Fibroblast of gingiva (primary cell): ENCODE measurements around the gene TRPC4.
A peak's percentile ranks its signal among the peaks of the same experiment; 100 is the strongest.

Experiments
- DNase-seq: peaks from one replicate; pipeline ENCODE4 v3.0.0-alpha.2; 2011; ENCODE audit warnings: low read depth

The TRPC4 gene

DNA sequence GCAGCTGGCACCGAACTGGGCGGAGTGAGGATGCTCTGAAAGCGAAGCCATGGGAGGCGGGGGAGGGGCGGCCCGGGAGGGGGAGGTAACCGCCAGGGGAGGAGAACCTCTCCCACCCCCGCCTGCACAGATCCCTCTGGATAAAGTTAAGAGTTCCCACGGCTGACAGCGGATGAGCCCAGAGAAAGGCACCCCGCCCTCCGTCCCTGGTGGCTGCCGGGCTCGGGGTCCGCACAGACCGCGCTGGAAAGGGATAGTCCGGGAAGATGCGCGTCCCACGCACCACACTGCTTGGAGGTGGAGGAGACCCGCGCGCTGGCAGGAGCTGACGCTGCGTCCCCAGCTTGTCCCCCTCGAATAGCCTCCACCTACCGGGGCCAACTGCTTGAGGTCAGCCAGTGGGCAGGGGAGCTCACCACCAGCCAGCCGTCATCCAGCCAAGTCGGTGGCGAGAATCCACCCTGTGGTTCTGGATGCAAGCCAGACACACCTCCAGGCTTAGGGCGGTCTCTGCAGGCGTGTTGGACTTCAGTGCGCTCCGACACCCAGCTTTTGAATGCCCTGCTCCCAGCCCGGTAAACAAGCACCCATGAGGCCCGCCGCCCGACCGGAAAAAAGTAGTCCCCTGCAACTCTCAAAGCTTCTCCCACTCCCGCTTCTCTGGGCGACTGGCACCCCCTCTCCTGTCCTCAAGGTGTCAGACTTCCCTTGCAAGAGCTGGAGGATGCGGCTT, at the start of gene TRPC4:
TSS of gene TRPC4 (minus strand) at position 17 of the 733 bp plus-strand sequence. CDS start 86,439 bp downstream, outside the sequence.
- peak; percentile 26 for DNase-seq

DNA sequence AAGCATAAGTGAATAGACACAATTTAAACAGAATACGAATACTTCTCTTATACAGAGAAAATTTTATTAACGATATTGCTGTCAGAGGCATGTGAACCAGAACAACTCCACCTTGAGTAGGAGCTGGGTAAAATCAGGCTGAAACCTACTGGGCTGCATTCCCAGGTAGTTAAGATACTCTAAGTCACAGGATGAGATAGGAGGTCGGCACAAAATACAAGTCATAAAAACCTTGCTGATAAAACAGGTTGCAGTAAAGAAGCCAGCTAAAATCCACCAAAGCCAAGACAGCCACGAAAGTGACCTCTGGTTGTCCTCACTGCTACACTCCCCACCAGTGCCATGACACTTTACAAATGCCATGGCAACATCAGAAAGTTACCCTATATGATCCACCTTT, 49.2 kb upstream of the TRPC4 start:
- DNase-seq = no peak

DNA sequence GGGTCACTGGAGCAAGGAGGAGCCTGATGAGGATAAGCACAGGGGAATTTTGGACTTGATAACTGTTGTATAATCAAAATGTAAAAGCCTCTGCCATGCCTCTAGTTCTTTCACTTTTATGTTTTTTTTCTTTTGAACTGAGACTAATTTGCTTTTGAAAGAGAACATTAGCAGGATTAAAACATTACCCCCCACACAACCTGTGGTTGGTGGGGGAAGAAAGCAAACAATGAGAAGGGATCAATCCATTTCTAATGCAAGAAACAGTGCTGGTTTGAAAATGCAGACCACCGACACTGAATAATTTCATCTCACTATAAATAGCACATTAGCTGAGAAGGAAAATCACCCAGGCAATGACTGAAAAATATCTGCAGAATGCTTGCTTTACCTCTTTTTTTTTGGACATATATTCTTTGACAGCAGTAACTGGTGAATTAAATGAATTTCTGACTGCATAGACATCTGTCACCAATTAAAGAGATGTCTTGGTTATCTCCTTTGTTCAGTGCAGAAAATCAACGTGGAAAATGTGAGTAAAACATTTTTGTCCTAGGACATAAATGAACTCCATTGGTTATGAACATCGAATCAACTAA, 48.6 kb upstream of the TRPC4 start:
- DNase-seq = no peak

DNA sequence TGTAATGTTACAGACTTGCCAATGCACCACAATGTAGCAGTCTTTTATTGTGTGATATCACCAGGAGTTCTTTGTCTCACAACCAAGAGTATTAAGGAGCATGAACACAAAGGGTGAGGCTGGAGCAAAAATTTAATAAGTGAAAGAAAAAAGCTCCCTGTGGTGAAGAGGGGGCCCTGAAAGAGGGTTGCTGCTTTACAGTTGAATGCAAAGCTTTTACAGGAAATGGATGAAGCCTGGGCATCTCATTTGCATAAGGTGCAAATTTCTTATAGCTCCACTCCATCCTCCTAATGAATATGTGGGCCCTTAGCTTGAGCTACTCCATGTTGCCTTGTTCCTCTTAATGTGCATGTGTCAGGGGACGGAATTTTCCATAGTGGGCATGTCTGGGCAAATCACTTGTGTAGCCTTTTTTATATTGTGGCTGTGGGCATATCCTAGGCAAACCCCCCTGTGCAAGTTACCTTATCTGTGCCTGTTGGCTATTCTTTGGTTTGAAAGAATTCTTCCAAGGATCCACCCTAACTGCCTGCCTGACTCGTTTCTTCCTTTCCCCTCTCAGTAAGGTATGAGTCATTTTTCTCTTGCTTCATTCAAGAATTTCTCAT, 45.3 kb upstream of the TRPC4 start:
- DNase-seq = no peak

- DNase-seq = no peak
Measured at GRCh38 chr13:37910790-37911189, 41.2 kb upstream of the TRPC4 start.

GRCh38 chr13:37906880-37907279, 37.3 kb upstream of the TRPC4 start:
- no peak for DNase-seq

GRCh38 chr13:37905736-37906135, 36.2 kb upstream of the TRPC4 start:
- DNase-seq = no peak

DNA sequence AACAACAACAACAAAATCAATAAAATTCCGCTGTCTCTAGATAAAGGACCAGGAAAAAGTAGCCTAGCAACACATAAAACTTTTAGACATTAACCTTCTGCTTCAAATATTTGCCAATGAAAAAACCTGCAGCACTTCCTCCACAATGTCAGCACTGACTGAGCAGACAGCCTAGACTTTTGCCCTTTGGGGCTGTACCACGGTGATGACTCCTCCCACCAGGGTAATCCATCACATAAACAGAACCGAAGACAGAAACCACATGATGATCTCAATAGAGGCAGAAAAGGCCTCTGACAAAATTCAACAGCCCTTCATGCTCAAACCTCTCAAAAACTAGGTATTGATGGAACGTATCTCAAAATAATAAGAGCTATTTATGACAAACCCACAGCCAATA, 30.2 kb upstream of the TRPC4 start:
- no peak for DNase-seq

DNA sequence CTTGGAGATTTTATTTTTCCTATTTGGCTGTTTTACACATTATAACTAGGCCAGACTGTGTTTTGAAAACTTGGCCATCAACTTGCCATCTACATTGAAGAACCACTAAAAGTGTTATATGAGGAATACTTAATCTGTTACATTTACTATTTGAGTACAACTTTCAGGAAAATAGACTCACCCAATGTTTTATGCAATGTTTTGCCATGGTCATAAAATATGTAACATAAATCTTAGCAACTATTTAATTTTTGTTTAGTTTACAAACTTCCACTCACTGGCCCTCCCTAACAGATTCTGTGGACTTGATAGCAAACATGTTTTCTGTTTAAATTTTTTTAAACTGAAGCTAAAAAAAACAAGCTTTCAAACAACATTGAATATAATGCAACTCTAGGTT, 23.7 kb upstream of the TRPC4 start:
- no peak for DNase-seq

GRCh38 chr13:37889820-37890219, 20.2 kb upstream of the TRPC4 start:
- no peak for DNase-seq

DNA sequence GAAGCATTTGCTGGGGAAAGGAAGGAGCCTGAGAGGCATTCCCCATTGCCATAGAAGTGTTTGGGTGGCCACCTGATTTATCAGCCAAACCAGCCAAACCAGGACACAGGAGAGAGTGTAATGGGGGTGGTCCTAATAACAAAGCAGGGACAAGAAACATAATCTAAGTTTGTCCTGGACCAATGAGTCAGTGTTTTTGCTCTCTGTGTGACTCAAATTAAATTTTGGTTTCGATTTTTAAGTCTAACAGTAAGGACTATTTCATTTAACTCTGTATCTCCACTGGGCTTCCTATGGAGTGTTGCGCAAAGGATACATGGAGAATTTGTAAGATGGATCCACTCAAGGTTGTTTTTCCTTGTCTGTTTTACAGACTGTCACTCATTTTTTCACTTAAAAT, 19.5 kb upstream of the TRPC4 start:
- DNase-seq = no peak

DNA sequence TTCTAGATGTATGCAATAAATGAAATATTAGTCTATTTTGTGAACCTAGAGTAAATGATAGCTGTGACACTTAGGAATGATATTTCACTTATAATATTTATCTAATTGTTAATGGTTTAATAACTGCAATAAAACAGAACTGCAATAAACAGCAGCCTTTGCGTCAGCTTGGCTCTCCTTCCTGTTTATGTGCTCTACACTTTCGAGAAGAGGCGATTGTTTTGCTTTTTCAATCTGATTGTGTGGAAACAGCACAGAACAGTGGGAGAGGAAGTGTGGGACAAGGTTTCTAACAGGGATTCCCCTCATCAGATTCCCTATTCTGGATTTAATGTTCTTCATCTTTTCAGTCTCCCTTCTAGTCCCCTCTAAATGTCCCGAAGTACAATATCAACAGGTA, 17.3 kb upstream of the TRPC4 start:
- DNase-seq = no peak

DNA sequence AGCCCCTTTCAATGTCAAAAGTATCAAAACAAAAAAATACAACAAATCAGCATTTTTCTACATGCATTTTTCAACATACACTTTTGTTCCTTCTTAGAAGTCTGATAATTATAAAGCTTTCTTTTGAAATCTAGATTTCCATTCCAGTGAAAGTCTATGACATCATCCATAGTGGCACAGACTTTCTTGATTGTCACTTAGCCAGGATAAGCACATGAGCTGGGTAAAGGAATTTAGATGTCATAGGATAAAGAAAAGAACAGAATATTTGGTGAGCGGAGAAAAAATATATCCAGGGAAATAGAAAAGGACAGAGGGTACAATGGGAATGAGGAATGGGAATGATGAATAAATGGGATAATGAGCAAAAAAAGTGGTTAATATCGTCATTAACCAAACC, 15.1 kb upstream of the TRPC4 start:
- DNase-seq = no peak

DNA sequence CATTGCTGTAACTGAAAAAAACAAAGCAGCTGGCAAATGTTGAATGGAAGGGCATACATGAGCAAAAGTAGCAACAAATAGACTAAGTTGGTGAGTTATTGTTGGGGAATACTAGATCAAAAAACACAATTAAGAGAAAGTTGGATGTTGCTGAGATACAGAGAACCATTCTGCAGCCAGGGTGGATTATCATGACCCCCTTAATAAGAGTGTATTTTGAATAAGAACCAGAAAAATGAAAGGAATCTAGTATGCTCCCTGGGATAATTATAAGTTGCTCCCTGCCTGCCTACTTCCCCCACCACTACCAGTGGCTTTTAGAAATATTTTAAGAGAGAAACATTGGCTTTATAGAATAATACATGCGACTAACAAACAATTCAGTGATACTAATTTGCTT, 14.5 kb upstream of the TRPC4 start:
- DNase-seq = no peak

- no peak for DNase-seq
Measured at GRCh38 chr13:37878921-37879320, 9.3 kb upstream of the TRPC4 start.

GRCh38 chr13:37878496-37878895, 8.9 kb upstream of the TRPC4 start:
- DNase-seq = no peak

GRCh38 chr13:37870895-37871550, 1.5 kb upstream of the TRPC4 start:
- no peak for DNase-seq

GRCh38 chr13:37870489-37870845, 895 bp upstream of the TRPC4 start:
- DNase-seq = no peak

- no peak for DNase-seq
Measured at GRCh38 chr13:37869506-37869755, 141 bp downstream of the TRPC4 start.

DNA sequence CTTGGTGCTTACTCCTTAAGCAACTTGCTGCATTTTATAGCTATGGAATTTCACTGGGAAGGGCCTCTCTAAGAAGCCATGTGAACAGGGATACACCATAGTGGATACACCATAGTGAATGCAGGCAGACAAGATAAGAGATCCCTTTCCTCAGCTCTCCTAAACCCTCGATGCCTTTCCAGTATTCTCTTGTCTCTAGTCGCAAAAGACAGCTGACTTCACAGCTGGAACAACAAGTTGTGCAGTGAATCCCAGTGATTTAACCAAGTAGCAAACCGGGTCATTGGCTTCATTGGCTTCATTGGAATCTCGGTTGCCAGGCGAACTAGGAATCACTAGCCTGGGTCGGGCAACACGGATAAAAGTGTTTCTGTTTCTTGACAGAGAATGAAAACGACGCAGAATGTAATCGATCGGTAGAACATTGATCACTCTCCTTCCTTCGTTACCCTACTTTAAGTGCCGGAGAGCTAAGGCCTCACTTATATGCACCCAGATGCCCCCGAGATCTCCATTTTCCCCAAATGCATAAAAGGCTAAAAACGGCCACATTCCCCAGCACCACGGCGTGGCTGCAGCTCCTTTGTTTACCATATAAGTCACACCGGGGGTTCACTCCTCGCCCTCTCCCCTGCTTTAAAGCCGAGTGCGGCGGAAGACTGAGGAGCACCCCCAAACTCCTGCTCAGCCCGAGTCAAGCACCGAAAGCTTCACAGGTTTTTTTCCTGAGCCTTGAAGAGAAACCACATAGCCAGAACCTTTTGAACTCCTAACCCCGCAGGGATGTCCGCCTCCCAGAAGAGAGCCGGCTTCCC, 674 bp downstream of the TRPC4 start:
- DNase-seq = peak; percentile 9

DNA sequence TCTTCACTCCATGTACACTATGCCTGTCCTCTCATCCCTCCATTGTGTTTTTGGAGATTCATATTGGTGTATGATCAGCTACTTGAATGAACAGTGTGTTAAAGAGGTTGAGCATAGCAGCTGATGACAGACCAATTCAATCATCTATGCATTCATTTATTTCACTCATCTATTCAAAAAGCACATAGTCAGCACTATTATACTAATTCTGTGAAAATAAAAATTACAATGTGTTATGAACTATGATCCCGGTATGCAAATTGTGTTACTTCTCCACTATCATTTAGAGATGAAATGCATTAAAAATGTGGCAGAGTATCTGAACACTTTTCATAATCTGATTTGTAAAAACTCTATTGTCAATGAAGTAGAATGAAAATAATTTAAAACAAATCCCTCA, 5.9 kb downstream of the TRPC4 start:
- no peak for DNase-seq

GRCh38 chr13:37835392-37835791, 34.2 kb downstream of the TRPC4 start:
- DNase-seq = no peak

- no peak for DNase-seq
Measured at GRCh38 chr13:37833411-37833810, 36.2 kb downstream of the TRPC4 start.
